IPS-NIHi7 (cell line): ENCODE measurements around the gene ACSL1.
"Not testable (repeated sequence)": the region's sequence is repeated elsewhere in the genome, so short reads cannot be mapped to it uniquely, and the experiment has no call there.

ENCODE experiments used
- DNase-seq: peaks from one replicate; pipeline ENCODE4 v3.0.0; 2012; ENCODE audit warnings: mixed read lengths; ENCODE audit errors: extremely low spot score

The ACSL1 gene

DNA sequence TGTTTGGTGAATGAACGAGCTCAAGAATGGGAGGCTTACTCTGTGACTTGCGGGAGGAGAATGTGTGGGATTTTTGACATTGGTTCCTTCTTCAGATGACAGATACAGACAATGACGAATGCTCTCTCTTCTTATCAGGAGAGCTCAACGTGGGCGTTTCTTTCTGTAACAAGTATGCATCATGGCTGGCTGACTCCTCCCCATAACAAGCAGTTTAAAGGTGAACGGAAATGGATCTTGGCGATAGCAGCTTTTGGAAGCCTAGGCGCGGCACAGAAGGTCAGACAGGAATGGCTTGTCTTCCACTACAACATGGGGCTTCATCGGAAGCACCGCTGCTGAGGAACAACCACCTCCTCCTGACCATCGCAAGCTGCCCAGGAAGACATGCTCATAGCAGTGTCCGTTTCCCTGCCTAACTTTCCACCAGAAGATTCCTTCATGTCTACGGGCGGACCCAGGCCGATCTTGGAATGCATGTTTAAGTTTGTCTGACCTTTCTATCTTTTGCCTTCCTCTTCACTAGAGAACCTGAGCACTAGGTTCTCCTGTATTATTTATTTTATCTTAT is 18.3 kb upstream of the ACSL1 start:
- peak; percentile 5 for DNase-seq

DNA sequence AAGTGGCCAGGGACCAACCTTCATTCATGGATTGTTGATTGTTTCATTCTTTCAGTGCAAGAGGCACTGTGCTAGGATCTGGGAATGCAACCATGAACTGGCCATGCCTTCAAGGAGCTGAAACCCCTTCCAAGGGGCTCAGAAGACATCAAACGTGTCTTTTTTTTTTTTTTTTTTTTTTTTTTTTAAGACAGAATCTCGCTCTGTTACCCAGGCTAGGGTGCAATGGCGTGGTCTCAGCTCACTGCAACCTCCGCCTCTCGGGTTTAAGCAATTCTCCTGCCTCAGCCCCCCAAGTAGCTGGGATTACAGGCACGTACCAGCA is 13.3 kb upstream of the ACSL1 start:
- DNase-seq: not testable (repeated sequence)

DNA sequence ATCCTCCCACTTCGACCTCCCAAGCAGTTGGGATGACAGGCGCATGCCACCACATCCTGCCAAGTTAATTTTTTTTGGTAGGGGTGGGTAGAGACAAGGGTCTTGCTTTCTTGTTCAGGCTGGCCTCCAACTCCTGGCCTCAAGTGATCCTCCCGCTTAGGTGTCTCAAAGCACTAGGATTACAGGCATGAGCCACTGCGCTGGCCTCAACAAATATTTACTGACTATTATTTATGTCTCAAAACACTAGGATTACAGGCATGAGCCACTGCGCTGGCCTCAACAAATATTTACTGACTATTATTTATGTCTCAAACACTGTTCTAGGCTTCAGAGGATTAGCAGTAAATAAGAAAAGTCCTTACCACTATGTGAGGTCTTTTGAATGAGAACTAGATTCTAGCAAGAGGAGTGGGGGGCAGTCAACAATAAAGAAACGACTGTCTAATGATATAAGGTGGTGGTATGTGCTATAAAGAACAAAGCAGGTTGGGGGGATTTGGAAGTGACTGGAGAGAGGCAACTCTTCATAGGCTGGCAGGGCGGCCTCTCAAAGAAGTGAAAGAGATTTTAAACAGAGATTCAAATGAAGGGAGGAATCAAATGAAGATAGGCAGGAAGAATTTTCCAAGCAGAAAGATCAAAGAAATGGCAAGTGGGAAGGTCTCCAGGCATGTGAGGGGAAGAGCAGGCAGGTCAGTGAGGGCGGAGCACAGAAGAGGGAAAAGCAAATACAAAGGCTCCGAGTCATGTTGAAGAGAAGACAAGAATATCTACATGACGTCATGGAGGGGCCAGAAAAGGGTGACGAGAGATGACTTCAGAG is 12.7 kb upstream of the ACSL1 start:
- peak; percentile 23 for DNase-seq

DNA sequence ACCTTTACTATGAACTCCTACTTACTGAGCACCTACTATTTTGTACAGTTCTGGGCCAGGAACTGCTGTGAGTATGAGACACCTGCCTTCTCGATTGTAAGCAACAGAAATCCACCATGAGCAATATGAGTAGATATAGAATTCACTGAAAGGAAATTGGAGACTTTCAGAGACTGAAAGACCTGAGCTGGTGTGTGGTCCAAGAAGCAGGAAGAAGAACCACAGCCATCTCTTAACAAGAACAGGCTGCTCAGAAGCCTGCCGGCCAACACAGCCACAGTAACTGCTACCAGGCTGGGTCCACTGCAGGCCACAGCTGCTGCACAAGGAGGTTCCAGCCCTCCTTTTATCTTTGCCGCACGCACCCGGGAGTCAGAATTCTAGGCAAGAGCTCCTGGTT is 10.8 kb upstream of the ACSL1 start:
- DNase-seq: no peak

DNA sequence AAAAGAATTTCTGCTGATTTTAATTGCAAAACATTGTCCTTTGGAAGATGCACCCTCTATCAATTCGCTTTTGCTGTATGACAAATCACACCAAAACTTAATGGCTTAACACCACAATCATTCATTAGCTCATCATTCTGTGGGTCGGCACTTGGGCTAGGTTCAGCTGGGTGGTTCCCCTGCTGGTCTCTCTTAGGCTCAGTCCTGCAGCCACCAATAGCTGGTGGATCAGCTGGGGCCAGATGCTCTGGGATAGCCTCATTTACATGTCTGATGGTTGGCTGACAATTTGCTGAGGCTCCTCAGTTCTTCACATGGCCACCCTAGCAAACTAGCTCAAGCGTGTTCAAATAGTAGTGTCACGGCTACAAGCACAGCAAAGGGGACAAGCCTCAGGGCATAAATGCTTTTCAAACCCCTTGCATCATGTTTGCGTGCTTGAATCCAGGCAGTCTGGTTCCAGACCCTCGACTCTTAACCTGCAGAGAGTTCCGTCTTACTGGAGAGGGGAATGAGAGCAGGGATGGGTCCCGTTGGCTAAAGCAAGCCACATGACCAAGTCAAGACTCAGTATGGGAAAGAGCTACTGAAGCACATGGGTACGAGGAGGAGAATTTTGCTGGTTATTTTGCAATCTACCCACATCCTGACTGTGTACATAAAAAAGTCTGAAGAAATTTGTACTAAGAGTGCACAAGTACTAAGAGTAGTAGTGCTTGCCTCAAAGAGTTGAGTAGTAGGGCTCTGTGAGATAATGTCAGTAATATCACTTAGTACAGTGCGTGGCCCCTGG is 7.5 kb upstream of the ACSL1 start:
- DNase-seq: no peak

DNA sequence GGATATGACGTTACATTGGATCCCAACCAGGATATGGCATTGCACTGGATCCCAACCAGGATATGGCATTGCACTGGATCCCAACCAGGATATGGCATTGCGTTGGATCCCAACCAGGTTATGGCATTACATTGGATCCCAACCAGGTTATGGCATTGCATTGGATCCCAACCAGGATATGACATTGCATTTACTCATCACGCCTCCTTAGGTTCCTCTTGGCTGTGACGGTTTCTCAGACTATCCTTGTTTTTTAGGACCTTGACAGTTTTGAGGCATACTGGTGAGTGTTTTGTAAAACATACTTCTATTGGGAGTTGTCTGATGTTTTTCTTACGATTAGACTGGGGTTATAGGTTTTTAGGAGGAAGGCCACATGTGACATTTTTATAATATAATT is 5.4 kb upstream of the ACSL1 start:
- no peak for DNase-seq

DNA sequence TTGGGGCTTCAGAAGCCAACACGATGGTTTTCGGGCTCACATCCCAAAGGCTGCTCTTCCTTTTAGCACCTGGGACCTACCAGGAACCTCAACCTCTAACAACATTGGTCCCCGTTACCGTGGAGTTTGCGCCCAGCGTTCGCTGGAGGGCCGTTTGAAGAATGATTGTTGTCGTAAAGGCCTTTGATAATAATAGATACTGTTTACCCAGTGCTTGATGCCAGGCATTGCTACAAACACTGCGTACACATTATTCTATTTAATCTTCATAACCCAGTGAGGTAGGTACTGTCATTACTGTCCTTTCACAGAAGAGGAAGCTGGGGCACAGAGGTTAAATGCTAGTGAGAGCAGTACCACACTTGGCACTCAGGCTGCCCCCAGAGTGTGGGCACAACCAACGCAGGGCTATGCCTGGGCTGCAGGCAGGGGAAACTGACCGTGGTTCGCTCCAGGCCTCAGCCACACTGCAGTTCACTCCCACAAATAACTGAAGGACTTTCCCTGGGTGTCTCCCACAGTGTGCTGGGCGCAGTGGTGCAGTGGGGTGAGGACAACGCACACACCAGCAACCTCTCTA is 1.0 kb upstream of the ACSL1 start:
- DNase-seq: no peak

DNA sequence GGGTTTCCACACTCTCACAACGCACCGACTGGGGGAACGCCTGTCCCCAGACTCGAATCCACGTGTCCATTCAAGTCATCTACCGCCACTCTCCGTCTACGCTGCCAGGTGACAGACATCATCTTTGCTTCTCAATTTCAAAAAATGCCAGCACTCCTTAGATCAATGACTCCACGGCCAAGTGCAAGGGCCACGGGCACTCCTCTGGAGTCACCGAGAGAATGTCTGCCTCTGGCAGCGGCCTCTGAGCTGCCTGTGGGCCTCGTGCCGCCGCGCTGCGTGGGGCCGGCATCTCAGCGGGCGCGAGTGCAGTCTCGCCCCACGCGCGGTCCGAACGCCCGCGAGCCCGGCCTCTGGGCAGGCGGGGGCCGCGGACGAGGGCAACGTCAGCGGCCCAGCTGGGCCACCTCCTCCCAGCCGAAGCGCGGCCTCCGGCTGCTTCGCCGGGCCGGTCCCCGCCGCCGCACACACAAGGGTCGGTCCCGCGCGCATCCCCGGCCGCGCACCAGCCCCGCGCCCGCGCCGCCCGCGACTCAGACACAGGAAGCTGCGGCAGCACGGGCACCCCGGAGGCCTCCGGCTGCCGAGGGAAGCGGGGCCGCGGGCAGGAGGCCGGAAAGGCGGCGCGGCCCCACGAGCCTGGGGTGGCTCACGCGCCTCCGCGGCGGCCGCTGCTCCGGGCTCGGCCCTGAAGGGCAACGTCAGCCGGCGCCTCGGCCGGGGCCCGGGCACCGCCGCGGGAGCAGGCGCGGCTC is 450 bp downstream of the ACSL1 start:
- no peak for DNase-seq

DNA sequence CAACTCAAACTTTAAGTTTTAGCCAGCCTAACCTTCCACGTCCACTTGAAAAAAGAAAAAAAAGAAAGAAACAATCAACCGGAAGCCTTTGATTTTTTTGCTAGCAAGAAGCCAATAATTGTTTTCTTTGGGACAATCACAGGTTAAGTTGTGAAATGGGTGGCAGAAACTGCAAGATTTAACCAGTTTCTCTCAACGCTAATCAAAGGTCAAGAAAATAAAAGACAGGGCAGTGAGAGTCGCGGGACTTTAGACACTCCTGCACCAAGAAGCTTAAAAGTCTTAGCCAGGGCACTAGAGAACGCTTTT is 1.0 kb downstream of the ACSL1 start:
- DNase-seq: no peak

DNA sequence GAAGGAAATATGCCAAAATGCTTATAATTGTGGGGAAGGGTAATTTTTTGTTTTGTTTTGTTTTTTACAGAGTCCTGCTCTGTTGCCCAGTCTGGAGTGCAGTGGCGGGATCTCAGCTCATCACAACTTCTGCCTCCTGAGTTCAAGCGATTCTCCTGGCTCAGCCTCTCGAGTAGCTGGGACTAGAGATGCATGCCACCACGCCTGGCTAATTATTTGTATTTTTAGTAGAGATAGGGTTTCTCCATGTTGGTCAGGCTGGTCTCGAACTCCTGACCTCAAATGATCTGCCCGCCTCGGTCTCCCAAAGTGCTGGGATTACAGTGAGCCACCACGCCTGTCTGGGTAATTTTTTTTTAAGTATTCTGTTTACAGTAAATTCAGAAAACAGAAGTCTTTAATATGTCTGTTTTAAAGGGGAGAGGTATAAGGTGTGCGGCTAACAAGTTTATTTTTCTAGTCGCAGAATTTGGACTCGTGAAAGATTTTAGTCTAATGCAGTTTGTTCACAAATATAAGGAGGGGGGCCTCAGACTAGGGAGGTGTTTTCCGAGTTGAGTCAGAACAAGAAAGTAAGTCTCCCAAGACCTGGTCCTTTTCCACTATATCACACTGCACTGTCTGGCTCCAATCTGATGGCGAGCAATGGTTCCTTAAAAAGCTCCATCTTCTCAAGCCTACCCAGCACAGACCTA is 1.5 kb downstream of the ACSL1 start:
- DNase-seq: no peak

DNA sequence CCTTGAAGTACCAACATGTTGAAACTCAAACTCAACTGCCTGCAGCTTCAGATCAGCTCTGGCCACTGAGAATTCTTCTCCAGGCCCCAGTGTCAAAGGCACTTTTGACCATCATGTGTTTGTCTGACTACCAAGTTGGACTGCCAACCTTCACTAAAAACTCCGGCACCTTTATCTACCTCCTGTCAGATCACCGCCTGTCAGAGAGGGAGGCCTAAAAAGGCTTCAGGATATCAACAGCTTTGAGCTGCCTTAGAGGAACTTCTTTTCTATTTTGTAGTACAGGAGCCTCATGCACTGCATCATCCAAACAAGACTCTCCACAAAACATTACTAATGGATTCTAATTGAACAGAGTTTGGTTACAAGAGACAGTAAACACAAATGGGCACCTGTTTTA is 2.8 kb downstream of the ACSL1 start:
- DNase-seq: no peak

DNA sequence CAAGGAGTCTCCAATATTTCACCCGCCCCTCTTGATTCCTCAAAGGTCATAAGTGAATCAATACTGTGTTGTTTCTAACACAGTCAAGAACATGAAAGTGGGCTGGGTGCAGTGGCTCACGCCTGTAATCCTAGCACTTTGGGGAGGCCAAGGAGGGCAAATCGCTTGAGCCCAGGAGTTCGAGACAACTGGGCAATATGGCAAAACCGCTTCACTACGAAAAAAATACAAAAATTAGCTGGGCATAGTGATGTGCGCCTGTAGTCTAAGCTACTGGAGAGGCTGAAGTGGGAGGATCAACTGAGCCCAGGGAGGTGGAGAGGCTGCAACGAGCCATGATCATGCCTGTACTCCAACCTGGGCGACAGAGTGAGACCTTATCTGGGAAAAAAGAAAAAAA is 3.4 kb downstream of the ACSL1 start:
- no peak for DNase-seq

DNA sequence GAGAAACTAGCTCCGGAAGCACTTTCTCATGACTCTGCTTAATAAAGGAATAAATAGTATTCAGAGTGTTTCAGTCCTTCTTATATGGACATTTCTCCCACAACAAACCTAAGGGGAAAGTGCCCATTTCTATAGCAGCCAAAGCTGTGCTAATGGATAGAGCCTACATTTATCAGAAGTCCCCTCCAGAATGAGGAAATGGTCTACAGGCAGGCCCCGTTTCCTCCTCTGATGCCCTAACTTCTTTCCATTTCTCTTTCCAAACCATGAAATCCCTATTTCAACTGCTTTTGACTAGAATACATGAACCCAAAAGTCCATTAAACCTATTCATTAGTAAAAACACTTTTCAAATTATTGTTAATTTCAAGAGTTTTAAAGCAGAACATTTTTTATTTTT is 4.5 kb downstream of the ACSL1 start:
- DNase-seq: no peak

DNA sequence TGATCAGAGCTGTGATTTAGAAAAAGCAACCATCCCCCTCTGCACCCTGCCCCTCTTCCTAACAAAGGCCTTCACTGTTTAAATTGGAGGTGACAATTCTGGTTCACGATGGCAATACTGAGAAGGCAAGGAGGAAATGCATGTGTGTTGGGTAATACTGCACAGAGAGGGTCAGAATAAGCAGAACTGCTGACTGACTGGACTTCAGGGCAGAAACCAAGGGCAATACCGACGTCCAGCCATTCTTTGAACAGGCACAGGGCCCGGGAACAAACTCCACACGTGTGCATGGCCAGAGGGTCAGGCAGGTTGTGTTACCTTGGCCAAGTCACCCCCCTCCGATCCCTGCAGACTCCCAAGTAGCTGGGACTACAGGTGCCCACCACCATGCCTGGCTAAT is 6.0 kb downstream of the ACSL1 start:
- no peak for DNase-seq

DNA sequence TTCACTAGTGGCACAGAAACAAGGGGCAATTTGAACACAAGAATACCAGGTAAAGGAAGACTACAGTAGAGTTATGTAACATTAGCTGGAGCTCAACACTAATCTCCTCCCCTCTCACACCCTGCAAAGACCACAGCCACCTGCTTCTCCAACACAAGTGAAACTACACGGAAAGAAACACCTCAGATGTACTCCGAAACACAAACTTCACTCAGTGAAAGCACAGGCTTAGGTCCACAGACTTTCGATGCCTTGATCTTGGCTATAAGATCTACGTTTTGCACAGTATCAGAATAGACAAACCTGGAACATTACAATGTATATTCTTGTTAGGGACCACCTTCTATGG is 7.6 kb downstream of the ACSL1 start:
- DNase-seq: no peak

DNA sequence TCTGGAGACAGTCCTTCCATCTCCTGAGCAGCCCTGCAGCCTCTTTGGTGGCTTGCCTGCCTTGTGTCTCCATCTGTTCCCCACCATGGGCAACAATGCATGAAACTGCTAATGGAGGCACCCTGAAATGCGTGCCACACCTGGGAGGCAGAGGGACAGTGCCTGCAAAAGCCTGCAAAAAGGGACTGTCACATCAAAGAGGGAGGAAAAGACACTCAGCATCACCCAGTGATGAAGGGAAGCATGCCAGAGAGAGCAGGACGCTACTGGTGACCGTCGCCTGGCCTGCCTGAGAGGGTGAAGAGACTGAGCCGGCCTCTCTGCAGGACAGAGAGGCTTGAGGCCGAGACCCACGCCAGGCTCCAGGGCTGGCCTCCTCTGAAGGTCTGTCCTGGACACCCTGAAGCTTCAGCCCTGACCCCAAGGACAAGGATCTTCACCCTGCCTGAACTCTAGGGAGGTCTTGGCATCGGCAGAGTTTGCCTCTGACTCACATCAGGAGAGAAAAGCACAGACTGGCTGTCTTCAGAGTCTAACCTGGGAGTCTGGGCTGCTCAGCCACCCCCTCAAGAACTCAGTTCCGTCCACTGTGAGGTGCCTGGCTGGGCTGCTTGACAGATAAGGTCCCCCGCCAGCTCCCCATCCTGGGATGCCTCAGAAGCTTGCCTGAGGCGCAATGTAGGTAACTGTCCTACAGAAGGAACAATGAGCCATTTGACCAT is 8.1 kb downstream of the ACSL1 start:
- DNase-seq: no peak

DNA sequence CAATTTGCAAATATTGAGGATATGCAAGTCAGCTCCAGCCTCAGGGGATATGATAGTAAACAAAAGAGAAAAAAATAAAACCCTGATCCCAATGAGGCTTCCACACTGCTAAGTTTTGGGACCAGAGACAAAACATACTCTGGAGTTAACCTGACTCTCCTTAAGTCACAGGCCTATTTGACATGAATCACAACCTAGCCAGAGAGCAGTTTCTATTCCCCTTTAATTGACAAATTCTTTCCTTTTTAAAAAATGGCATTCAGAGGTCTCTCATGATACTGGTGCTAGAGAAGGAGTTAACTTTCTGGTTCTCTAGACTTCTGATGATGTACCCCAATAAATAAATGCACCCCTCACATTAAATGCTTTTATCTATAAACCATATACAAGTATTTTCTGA is 8.8 kb downstream of the ACSL1 start:
- no peak for DNase-seq

DNA sequence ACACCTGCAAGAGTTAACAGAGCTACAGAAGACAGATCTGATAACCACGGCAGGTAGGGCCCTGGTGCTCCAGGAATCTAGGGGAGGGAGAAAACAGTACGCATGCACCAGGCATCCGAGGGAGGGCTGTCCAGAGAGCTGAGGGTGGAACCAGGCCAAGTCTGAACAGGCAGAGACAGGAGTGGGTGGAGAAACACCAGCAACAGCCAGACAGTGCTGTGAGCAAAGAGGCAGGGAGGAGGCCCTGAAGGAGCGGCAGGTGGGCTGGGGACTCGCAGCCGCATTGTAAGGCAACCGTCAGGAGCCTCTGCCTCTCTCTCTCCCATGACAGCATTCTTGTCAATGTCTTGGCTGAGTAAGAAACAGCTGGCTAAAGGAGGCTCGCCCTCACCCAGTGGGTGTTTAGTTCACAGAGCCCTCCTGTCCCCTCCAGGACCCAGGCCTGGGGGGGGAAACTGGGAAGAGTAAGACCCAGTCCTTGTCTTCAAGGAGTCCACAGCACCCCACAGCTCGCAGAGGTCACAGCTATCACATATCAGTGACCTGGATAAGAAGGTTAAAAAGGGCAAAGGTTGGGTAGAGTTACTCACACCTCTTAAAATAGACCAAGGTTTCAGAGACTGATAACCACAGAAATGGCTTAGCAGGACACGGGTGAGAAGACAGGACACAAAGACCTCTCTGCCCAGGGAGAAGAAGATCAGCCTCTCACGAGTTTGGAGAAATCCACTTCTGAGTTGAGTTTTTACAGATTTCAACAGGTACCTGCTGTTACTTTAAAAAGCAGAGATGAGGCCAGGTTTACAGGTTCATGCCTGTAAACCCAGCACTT is 10.5 kb downstream of the ACSL1 start:
- peak; percentile 37 for DNase-seq

DNA sequence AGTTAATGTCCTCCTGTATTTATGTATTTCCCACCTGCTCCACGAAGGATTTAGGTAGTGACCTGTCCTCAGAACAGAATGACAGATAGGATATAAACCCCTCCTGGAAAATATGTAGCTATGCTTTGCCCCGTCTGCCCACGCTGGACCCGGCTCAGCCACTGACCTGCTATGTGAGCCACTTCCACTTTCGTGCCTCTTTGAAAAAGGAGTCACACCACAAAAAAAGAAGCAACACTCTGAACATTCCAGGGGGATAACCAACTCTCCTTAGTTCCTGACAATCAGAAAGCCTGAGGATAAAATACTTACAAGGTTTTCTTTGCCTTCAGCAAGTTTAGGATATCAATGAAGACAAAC is 11.1 kb downstream of the ACSL1 start:
- no peak for DNase-seq

DNA sequence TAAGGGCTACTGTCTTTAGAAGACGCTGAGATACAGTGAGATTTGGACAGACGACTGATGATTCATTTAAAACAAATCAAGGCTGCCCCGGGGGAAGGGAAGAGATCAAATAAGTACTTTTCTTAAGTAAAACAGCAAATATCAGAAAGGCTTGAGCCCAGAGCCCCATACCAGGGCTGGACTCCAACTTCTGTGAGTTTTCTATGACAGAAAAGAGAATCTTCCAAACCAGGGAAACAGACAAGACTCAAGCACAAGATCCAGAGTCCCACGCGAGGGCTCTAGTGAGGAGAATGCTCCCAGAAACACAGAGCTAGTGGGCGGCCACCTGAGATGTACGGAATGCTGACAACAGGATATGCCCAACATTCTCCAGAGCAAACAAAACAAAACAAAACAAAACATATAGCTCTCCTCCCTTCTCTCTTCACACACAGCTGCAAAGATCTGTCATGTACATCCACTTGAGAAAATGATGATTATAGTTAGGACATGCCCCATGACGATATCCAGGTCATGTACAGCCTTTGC is 13.1 kb downstream of the ACSL1 start:
- DNase-seq: no peak
